PFSK-1 (cell line): ENCODE results near the gene BCKDK.

Source experiments
- FOXP2 ChIP-seq: optimal IDR thresholded peaks from 2 replicates; pipeline ENCODE3; 2011; ENCODE audit warnings: borderline replicate concordance, control low read depth, inconsistent platforms; ENCODE audit not compliant: insufficient read depth; ENCODE audit errors: extremely low read length, extremely low read depth
- POLR2AphosphoS5 ChIP-seq: IDR thresholded peaks from 2 replicates; pipeline ENCODE4 v1.6.1; 2012; ENCODE audit warnings: low read depth, mild to moderate bottlenecking, control low read depth, low read length, moderate library complexity
- SIN3A ChIP-seq: IDR thresholded peaks from 2 replicates; pipeline ENCODE4 v1.6.1; 2012; ENCODE audit warnings: mild to moderate bottlenecking, low read length, moderate library complexity, borderline replicate concordance; ENCODE audit not compliant: insufficient read depth
- TAF1 ChIP-seq: IDR thresholded peaks from 2 replicates; pipeline ENCODE4 v1.6.1; 2012; ENCODE audit warnings: low read length, control low read depth, borderline replicate concordance; ENCODE audit not compliant: insufficient read depth
- TF ChIP-seq, protein P1 (sequence below), 2 experiments: IDR thresholded peaks; 2 replicates each; pipeline versions ENCODE4 v1.6.1 to v1.8.0; 2011 to 2012; ENCODE audit warnings: low read depth in 2 of 2, low read length in 2 of 2, control low read depth in 1 of 2, inconsistent platforms in 1 of 2, mild to moderate bottlenecking in 1 of 2, moderate library complexity in 1 of 2; ENCODE audit not compliant: insufficient read depth in 1 of 2

DNA sequence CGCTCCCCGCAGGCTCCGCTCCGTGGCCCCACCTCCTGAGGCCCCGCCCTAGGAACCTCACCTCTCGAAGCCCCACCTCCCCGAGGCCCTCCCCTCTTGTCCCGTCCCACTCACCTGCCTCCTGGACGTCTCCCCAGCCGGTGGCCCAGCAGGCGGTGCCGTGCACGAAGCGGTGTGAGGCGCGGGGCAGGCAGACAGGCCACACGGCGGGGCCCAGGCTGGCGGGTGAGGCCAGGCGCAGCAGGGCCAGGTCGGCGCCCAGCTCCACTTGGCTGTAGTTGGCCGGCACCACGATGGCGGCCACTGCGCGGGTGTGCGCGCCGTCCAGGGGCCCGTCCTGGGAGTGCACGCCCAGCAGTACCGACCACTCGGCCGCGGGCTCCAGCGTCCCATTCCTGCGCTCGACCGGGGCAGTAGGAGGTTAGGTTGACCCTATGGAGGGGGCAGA, 40.1 kb downstream of the BCKDK start:
- no peak for TF ChIP-seq SIN3A
- TF ChIP-seq, protein P1, sequence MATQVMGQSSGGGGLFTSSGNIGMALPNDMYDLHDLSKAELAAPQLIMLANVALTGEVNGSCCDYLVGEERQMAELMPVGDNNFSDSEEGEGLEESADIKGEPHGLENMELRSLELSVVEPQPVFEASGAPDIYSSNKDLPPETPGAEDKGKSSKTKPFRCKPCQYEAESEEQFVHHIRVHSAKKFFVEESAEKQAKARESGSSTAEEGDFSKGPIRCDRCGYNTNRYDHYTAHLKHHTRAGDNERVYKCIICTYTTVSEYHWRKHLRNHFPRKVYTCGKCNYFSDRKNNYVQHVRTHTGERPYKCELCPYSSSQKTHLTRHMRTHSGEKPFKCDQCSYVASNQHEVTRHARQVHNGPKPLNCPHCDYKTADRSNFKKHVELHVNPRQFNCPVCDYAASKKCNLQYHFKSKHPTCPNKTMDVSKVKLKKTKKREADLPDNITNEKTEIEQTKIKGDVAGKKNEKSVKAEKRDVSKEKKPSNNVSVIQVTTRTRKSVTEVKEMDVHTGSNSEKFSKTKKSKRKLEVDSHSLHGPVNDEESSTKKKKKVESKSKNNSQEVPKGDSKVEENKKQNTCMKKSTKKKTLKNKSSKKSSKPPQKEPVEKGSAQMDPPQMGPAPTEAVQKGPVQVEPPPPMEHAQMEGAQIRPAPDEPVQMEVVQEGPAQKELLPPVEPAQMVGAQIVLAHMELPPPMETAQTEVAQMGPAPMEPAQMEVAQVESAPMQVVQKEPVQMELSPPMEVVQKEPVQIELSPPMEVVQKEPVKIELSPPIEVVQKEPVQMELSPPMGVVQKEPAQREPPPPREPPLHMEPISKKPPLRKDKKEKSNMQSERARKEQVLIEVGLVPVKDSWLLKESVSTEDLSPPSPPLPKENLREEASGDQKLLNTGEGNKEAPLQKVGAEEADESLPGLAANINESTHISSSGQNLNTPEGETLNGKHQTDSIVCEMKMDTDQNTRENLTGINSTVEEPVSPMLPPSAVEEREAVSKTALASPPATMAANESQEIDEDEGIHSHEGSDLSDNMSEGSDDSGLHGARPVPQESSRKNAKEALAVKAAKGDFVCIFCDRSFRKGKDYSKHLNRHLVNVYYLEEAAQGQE (IDR thresholded peaks at IDR 0.05; ENCODE audit: insufficient read depth in 1 of 2, low read depth in 2 of 2, low read length in 2 of 2) = no peak
- TF ChIP-seq FOXP2 = no peak
- no peak for TF ChIP-seq POLR2AphosphoS5
- no peak for TF ChIP-seq TAF1
